ENCODE results near the gene WASF2. TPM values are rescaled to one million over a fixed set of nuclear protein-coding genes. Genes with fewer than 3 reads are reported as not detected.

The WASF2 gene
- total and polyA plus RNA-seq, 2 of the 13 experiments (the other 11 are each of a cell fraction or from before 2014, with no cell fraction given): 10.4 to 27.7 TPM

DNA sequence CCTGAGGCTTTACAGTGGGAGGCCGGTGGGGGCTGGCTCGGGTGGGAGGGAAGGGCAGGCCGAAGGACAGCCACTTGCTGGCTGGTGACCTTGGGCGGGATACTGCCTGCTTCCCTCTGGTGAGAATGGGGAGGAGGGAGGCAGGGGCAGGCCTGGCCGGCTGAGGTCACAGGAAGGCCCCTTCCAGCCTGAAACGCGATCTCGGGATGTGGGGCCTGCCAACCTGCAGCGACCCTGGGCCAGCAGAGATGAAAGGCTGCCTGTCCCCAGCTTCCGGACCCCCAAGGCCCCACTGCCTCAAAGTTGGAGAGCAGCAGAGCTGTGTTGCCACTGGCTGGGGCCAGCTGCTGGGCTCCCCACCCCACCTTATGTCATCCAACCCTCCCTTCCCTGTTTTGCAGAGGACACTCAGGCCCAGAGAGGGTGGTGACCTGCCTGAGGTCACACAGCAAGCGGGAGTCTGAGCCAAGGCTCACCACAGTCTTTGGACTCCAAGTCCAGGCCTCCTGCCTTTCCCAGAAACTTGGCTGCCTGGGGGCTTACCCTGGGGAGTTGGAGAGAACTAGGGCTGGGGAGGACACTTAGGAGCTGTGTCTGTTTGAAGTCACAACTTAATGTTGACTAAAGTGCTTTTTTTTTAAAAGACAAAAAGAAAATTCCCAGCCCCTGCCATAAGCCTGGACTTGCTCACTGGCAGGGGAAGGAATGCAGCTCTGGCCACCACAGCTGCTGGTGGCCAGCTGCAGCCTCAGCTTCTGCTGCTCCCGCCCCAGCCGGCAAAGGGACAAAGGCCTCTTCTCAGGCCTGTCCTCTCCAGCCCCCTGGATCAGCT lies 14.8 kb upstream of the WASF2 start (continued):
- no peak for TF ChIP-seq LBX2 (CRISPR knock-in tag; IDR thresholded peaks at IDR 0.05; ENCODE audit: borderline replicate concordance)
- TF ChIP-seq, protein P1, sequence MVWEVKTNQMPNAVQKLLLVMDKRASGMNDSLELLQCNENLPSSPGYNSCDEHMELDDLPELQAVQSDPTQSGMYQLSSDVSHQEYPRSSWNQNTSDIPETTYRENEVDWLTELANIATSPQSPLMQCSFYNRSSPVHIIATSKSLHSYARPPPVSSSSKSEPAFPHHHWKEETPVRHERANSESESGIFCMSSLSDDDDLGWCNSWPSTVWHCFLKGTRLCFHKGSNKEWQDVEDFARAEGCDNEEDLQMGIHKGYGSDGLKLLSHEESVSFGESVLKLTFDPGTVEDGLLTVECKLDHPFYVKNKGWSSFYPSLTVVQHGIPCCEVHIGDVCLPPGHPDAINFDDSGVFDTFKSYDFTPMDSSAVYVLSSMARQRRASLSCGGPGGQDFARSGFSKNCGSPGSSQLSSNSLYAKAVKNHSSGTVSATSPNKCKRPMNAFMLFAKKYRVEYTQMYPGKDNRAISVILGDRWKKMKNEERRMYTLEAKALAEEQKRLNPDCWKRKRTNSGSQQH (CRISPR knock-in tag; IDR thresholded peaks at IDR 0.05; ENCODE audit: low read depth): peak; percentile 34; the same call in 1 of the 2 replicates
- TF ChIP-seq ZBTB26 (CRISPR knock-in tag; IDR thresholded peaks at IDR 0.05; ENCODE audit: borderline replicate concordance): no peak
- peak; percentile 67 for TF ChIP-seq ELF3 (CRISPR knock-in tag; IDR thresholded peaks at IDR 0.05)
- no peak for TF ChIP-seq KLF6 (CRISPR knock-in tag; IDR thresholded peaks at IDR 0.05)
- TF ChIP-seq ZBTB20 (CRISPR knock-in tag; IDR thresholded peaks at IDR 0.05; ENCODE audit: borderline replicate concordance, low read depth): peak; percentile 19; the same call in 1 of the 2 replicates
- peak; percentile 71 for TF ChIP-seq RBM22 (optimal IDR thresholded peaks at IDR 0.05; ENCODE audit: low read length)
- no peak for TF ChIP-seq ZNF44 (CRISPR knock-in tag; IDR thresholded peaks at IDR 0.05)
- TF ChIP-seq, protein P2, sequence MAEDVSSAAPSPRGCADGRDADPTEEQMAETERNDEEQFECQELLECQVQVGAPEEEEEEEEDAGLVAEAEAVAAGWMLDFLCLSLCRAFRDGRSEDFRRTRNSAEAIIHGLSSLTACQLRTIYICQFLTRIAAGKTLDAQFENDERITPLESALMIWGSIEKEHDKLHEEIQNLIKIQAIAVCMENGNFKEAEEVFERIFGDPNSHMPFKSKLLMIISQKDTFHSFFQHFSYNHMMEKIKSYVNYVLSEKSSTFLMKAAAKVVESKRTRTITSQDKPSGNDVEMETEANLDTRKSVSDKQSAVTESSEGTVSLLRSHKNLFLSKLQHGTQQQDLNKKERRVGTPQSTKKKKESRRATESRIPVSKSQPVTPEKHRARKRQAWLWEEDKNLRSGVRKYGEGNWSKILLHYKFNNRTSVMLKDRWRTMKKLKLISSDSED (CRISPR knock-in tag; IDR thresholded peaks at IDR 0.05): no peak
- TF ChIP-seq, protein P3, sequence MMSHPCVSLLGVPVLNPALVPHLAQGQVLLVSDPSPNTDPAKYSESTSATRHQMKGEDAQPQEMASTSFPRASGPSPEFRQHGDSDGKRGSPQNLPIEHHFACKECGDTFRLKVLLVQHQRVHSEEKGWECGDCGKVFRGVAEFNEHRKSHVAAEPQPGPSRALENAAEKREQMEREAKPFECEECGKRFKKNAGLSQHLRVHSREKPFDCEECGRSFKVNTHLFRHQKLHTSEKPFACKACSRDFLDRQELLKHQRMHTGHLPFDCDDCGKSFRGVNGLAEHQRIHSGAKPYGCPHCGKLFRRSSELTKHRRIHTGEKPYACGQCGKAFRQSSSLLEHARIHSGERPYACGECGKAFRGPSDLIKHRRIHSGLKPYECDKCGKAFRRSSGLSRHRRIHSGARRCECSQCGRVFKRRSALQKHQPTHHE (CRISPR knock-in tag; IDR thresholded peaks at IDR 0.05; ENCODE audit: borderline replicate concordance): no peak; the same call in 1 of the 2 replicates
- TF ChIP-seq ZNF256 (CRISPR knock-in tag; conservative IDR thresholded peaks at IDR 0.05): 0 out of 2 replicates have a peak, but pooled peaks have one; percentile 72
- TF ChIP-seq E2F5 (CRISPR knock-in tag; conservative IDR thresholded peaks at IDR 0.05): no peak
- peak; percentile 79; the same call in 1 of the 2 replicates for TF ChIP-seq TBX2 (CRISPR knock-in tag; IDR thresholded peaks at IDR 0.05; ENCODE audit: borderline replicate concordance)
- no peak for TF ChIP-seq BRD4 (CRISPR knock-in tag; IDR thresholded peaks at IDR 0.05)
- peak; percentile 71 for TF ChIP-seq ZSCAN25 (CRISPR knock-in tag; IDR thresholded peaks at IDR 0.05)
- peak; percentile 65; the same call in 1 of the 2 replicates for TF ChIP-seq ZSCAN20 (CRISPR knock-in tag; IDR thresholded peaks at IDR 0.05; ENCODE audit: borderline replicate concordance)
